GM10248 (cell line): ENCODE measurements around the gene ANK3.
A peak's percentile ranks its signal among the peaks of the same experiment; 100 is the strongest.

ENCODE experiments used
- CTCF ChIA-PET: fragments of 300-600 bp; sonication (Branson Sonifier 250); formaldehyde crosslinking; extraction: SDS; loops from one replicate; lab custom pipeline; 2021; ENCODE audit warnings: antibody characterized with exemption; lab: Yijun Ruan, JAX
- POLR2A ChIA-PET: fragments of 350-650 bp; sonication (Branson Sonifier 250); formaldehyde crosslinking; extraction: SDS; loops from one replicate; lab custom pipeline; 2020; ENCODE audit warnings: antibody characterized with exemption; lab: Yijun Ruan, JAX
- DNase-seq: peaks from one replicate; pipeline ENCODE4 v3.0.0; 2012; ENCODE audit errors: extremely low spot score
- TF ChIP-seq, protein P1 (sequence below): IDR thresholded peaks from 2 replicates; pipeline ENCODE4 v1.5.1; 2012; ENCODE audit warnings: mild to moderate bottlenecking, low read depth; ENCODE audit errors: extremely low read depth, missing control alignments, control extremely low read depth

The ANK3 gene

DNA sequence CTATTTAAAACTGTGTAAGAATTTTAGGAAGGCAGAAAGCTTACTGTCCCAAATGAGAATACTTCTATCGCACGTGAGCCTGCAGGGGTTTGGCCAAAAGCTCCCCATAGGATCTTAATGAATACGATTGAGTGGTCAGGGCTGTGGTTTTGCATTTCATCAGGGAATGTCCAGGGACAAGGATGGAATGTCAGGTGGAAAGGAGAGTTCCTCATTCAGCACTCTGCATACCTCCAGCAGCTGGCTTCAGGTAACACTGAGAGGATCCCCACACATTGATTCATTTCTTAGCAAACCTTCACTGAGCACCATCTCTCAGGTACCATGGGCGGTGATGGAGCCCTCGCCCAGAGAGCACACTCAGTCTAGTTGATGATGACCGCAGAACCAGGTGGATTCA, 27.2 kb downstream of the ANK3 start:
- no peak for DNase-seq
- POLR2A ChIA-PET: no interaction called here
- TF ChIP-seq, protein P1, sequence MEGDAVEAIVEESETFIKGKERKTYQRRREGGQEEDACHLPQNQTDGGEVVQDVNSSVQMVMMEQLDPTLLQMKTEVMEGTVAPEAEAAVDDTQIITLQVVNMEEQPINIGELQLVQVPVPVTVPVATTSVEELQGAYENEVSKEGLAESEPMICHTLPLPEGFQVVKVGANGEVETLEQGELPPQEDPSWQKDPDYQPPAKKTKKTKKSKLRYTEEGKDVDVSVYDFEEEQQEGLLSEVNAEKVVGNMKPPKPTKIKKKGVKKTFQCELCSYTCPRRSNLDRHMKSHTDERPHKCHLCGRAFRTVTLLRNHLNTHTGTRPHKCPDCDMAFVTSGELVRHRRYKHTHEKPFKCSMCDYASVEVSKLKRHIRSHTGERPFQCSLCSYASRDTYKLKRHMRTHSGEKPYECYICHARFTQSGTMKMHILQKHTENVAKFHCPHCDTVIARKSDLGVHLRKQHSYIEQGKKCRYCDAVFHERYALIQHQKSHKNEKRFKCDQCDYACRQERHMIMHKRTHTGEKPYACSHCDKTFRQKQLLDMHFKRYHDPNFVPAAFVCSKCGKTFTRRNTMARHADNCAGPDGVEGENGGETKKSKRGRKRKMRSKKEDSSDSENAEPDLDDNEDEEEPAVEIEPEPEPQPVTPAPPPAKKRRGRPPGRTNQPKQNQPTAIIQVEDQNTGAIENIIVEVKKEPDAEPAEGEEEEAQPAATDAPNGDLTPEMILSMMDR: no peak
- CTCF ChIA-PET: no interaction called here

DNA sequence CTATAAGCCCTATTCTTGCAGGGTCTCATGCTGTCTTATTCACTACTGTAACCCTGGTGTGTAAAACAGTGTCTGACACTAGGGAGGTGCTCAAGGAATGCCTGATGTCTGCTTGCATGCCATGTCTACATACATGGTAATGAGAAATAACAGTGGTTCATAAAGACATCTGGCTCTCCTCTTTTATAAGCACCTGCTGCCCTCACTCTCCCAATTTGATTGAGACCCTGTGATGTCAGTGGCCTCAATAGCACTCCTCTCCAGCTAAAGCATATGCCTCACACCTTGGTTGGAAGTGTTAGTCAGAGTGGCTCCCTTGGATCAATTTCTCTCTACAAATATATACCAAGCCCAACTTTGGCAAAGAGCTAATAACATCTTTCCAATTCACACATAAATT, 30.6 kb downstream of the ANK3 start:
- TF ChIP-seq, protein P1: no peak
- CTCF ChIA-PET: interaction anchor here (2.4 kb wide), 1 partner anchor 20 kb away, joined by 7 read pairs; no protein-coding TSS in a partner anchor
- DNase-seq: no peak
- POLR2A ChIA-PET: no interaction called here

DNA sequence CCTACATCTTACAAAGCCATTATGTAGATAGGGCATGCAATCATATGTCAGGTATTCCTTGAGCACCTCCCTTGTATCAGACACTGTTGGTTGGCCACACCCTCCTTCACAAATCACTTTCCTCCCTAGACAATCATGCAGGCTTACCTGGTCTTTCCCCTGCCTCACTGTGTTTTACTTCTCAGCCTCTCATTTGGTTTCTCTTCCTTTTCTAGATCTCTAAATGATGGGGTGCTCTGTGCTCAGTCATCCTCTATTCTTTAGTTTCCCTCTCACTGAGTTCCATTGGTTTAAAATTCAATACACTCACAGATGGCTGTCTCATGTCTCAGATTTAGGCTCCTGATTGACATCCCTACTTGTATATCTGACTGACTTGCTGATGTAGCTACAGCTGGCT, 31.4 kb downstream of the ANK3 start:
- peak; percentile 47 for DNase-seq
- TF ChIP-seq, protein P1: no peak
- POLR2A ChIA-PET: no interaction called here
- CTCF ChIA-PET: no interaction called here

DNA sequence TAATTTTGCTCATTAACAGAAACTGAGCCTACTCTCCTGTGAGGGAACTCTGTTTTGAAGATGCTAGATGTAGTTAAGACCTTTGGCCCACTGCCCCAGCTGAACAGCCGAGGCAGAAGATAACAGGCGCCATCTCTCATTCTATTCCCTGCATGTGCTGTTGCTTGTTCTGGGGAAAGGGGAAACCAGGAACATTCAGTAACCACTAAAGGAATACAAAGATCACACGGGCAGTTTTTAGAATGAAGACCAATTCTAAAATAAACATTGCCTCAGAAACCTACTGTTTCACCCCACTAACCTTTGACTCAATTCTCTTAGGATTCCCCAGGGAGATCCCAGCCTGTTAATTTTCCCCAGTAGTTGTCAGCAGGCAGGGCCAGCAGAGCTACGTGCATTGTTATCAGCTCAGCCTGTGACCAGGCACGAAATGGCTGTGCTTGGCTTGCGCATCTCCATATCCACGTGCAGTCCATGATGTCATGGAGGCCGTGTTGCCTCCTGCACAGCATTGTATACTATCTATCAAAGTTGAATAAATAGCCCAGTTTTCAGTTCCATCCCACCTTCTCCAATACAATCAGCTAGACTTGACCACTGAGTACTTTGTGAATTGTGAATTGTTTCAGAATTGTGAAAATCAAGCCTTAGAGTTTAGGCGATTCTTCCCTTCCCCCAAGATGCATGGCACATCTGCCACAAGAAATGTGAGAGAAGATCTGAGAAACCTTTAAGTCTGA, 36.0 kb downstream of the ANK3 start:
- CTCF ChIA-PET: interaction anchor here (1.5 kb wide), 1 partner anchor 80 kb away, joined by 5 read pairs; no protein-coding TSS in a partner anchor
- DNase-seq: no peak
- TF ChIP-seq, protein P1: no peak
- POLR2A ChIA-PET: no interaction called here

DNA sequence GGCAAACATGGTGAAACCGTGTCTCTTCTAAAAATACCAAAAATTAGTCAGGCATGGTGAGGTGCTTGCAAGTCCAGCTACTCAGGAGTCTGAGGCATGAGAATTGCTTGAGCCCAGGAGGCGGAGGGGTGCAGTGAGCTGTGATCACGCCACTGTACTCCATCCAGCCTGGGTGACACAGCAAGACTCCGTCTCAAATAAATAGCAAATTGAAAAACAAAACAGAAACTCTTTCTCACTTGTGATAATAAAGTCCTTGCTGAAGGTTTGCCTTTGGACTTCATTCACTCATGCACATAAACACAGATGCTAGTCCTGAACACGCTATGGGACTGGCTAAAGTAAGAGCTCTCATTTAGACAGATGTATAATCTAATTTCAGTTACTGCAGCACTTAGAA, 37.6 kb downstream of the ANK3 start:
- POLR2A ChIA-PET: no interaction called here
- TF ChIP-seq, protein P1: no peak
- DNase-seq: no peak
- CTCF ChIA-PET: interaction anchor here (0.6 to 1.3 kb wide), 2 partner anchors 8 to 34 kb away, joined by 3 to 4 read pairs; no protein-coding TSS in a partner anchor

DNA sequence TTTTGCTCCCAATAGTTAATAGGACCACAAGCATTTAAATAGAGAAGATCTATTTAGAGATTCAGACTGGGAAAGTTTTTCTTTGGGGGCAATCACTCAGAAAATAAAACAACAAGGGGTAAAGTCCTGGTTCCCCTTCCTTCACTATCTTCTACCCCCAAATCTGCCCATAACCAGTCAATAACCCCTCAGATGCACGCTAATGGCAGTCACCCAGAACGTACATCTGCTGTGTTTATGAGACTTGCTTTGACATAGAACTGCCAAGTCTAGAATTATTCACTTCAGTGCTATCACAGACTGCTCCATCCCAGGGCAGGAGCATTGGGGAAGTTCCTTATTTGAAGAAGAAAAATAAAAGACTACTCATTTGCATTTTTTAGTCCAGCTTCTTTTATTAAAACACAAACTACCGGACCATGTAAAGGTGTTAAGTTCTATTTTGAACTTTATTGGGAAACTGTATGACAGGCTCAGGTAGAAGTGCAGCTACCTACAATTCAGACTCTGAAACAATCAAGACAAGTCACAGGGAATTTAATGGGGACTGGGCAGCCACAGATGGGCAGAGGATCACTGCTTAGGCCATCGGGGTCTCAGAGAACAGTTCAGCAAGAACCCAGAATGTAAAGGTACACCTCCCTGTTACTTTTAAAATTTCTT, 38.4 kb downstream of the ANK3 start:
- ChIA-PET POLR2A (no interaction called here), CTCF (interaction anchor here (1.3 kb wide), 1 partner anchor 8 kb away, joined by 4 read pairs; no protein-coding TSS in a partner anchor)
- no peak for DNase-seq
- TF ChIP-seq, protein P1: no peak
